RWPE2 (cell line): ENCODE data around the gene LEPROT.

Experiments
- ATAC-seq: fragments of 200-7000 bp; cut with Tn5 transposase; 3 replicates; pipeline ENCODE4 v1.9.1; 2021; ENCODE audit warnings: low read depth
- DNase-seq: peaks from one replicate; pipeline ENCODE4 v3.0.0-alpha.2; 2020; ENCODE audit warnings: low spot score
- H3K27ac ChIP-seq: fragments of 450-650 bp; 2 replicates; pipeline ENCODE4 v1.5.1; 2017; ENCODE audit warnings: mild to moderate bottlenecking; ENCODE audit not compliant: poor library complexity, severe bottlenecking
- H3K27me3 ChIP-seq: fragments of 250-450 bp; sonication (Bioruptor Pico); 2 replicates; pipeline ENCODE4 v1.5.1; 2021; ENCODE audit warnings: mild to moderate bottlenecking, moderate library complexity; ENCODE audit not compliant: insufficient read depth, poor library complexity, severe bottlenecking
- H3K36me3 ChIP-seq: fragments of 250-450 bp; sonication (Bioruptor Pico); 2 replicates; pipeline ENCODE4 v1.5.1; 2020; ENCODE audit warnings: low read depth, mild to moderate bottlenecking, moderate library complexity
- H3K4me1 ChIP-seq: fragments of 250-450 bp; sonication (Bioruptor Pico); 2 replicates; pipeline ENCODE4 v1.5.1; 2021; ENCODE audit warnings: mild to moderate bottlenecking, moderate library complexity; ENCODE audit not compliant: insufficient read depth, poor library complexity, severe bottlenecking
- H3K4me3 ChIP-seq: fragments of 250-450 bp; sonication (Bioruptor Pico); 2 replicates; pipeline ENCODE4 v1.5.1; 2021; ENCODE audit warnings: mild to moderate bottlenecking, moderate library complexity; ENCODE audit not compliant: severe bottlenecking
- H3K9me3 ChIP-seq: fragments of 250-450 bp; sonication (Bioruptor Pico); 2 replicates; pipeline ENCODE4 v1.5.1; 2021; ENCODE audit warnings: mild to moderate bottlenecking, moderate library complexity; ENCODE audit not compliant: severe bottlenecking
- CTCF ChIP-seq: fragments of 450-650 bp; IDR thresholded peaks from one replicate; pipeline ENCODE4 v1.5.1; 2017; ENCODE audit warnings: mild to moderate bottlenecking, moderate library complexity; ENCODE audit not compliant: poor library complexity, severe bottlenecking

Gene LEPROT

GRCh38 chr1:65434255-65434654, 13.8 kb downstream of the LEPROT start:
- H3K4me1 ChIP-seq: peaks cover 15% of the 10 kb centered on the region
- no peaks in the 10 kb centered on the region for H3K27me3 ChIP-seq
- ATAC-seq: no peak
- no peaks in the 10 kb centered on the region for H3K9me3 ChIP-seq
- H3K36me3 ChIP-seq: peaks cover 55% of the 10 kb centered on the region
- H3K4me3 ChIP-seq: no peak overlapping the region
- no peak for DNase-seq
- TF ChIP-seq CTCF: no peak
- H3K27ac ChIP-seq: no peak overlapping the region

- ATAC-seq: peak; percentile 55; the same call in 2 of the 3 replicates
- no peak overlapping the region for H3K4me3 ChIP-seq
- no peaks in the 10 kb centered on the region for H3K9me3 ChIP-seq
Observed at GRCh38 chr1:65434760-65435159, 14.3 kb downstream of the LEPROT start.

GRCh38 chr1:65435987-65436386, 15.5 kb downstream of the LEPROT start:
- no peak for ATAC-seq
- no peak for TF ChIP-seq CTCF
- no peaks in the 10 kb centered on the region for H3K4me1 ChIP-seq
- H3K27me3 ChIP-seq: no peaks in the 10 kb centered on the region
- no peaks in the 10 kb centered on the region for H3K9me3 ChIP-seq
- DNase-seq: no peak
- H3K4me3 ChIP-seq: no peak overlapping the region
- H3K36me3 ChIP-seq: peaks cover 44% of the 10 kb centered on the region
- H3K27ac ChIP-seq: no peak overlapping the region

More at GRCh38 chr1:65434760-65435159, 14.3 kb downstream of the LEPROT start:
- no peaks in the 10 kb centered on the region for H3K27me3 ChIP-seq
- peaks cover 55% of the 10 kb centered on the region for H3K36me3 ChIP-seq
- no peak overlapping the region for H3K27ac ChIP-seq
- TF ChIP-seq CTCF: no peak
- no peak for DNase-seq
- H3K4me1 ChIP-seq: peaks cover 10% of the 10 kb centered on the region

- Histone ChIP-seq H3K4me3 (no peak overlapping the region), H3K9me3 (no peaks in the 10 kb centered on the region), H3K4me1 (no peaks in the 10 kb centered on the region), H3K27me3 (no peaks in the 10 kb centered on the region), H3K36me3 (peaks cover 28% of the 10 kb centered on the region), H3K27ac (no peak overlapping the region)
- no peak for DNase-seq
- no peak for TF ChIP-seq CTCF
- no peak for ATAC-seq
Observed at GRCh38 chr1:65437616-65438015, 17.1 kb downstream of the LEPROT start.

GRCh38 chr1:65440322-65440900, 19.9 kb downstream of the LEPROT start:
- no peak overlapping the region for H3K27ac ChIP-seq
- no peaks in the 10 kb centered on the region for H3K9me3 ChIP-seq
- no peaks in the 10 kb centered on the region for H3K27me3 ChIP-seq
- peaks cover 10% of the 10 kb centered on the region for H3K36me3 ChIP-seq
- ATAC-seq (no peak), DNase-seq (no peak)
- no peaks in the 10 kb centered on the region for H3K4me1 ChIP-seq
- no peak for TF ChIP-seq CTCF
- no peak overlapping the region for H3K4me3 ChIP-seq
